ENCODE results near the gene BUD13. TPM values are rescaled to one million over a fixed set of nuclear protein-coding genes. Genes with fewer than 3 reads are reported as not detected.

The BUD13 gene
- polyA plus RNA-seq, 1 experiment = 11.7 TPM

GRCh38 chr11:116786966-116787365 lies 14.2 kb upstream of the BUD13 start:
- Histone ChIP-seq H3K27me3 (ENCODE audit: control insufficient read depth, insufficient read depth, low read length) (no peaks in the 10 kb centered on the region), H3K36me3 (ENCODE audit: control insufficient read depth, insufficient read depth, low read length) (peaks cover 23% of the 10 kb centered on the region), H3K4me3 (ENCODE audit: low read depth, low read length) (peak overlapping the region; percentile 80)
- DNase-seq (ENCODE audit: low read depth) = no peak
- ChIA-PET CTCF (interaction anchor here (0.6 to 9.6 kb wide), 10 partner anchors 9 to 440 kb away, joined by 3 to 165 read pairs (median 4); no protein-coding TSS in a partner anchor), POLR2A (no interaction called here)
- no peak for TF ChIP-seq CTCF (IDR thresholded peaks at IDR 0.05; ENCODE audit: insufficient read depth, low read depth, low read length)

DNA sequence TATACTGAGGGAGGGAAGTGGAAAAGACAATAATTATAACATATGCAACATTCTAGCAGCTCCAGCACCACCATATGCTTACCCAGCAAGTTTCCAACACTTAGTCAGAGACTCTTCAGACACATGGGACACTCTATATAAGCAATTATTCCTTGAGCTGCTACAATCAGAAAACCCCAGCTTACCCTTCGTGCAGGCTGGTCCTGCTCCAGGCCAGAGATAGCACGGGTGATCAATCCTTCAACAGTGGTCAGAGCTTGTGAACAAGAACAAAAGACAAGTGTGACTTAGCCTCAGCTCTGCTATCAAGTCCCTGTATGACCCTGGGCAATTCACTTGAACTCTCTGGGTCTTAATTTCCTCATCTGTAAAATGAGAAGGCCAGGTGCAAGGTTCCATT lies 13.5 kb upstream of the BUD13 start:
- Histone ChIP-seq H3K27me3 (ENCODE audit: control insufficient read depth, insufficient read depth, low read length) (no peaks in the 10 kb centered on the region), H3K36me3 (ENCODE audit: control insufficient read depth, insufficient read depth, low read length) (peaks cover 24% of the 10 kb centered on the region), H3K4me3 (ENCODE audit: low read depth, low read length) (no peak overlapping the region)
- POLR2A ChIA-PET = no interaction called here
- CTCF ChIA-PET = interaction anchor here (0.6 to 9.6 kb wide), 7 partner anchors 10 to 436 kb away, joined by 3 to 165 read pairs (median 5); no protein-coding TSS in a partner anchor
- TF ChIP-seq CTCF (IDR thresholded peaks at IDR 0.05; ENCODE audit: insufficient read depth, low read depth, low read length) = no peak
- no peak for DNase-seq (ENCODE audit: low read depth)

GRCh38 chr11:116782728-116783127 lies 9.9 kb upstream of the BUD13 start:
- CTCF ChIA-PET = interaction anchor here (1.3 to 1.5 kb wide), 2 partner anchors 9 to 323 kb away, joined by 3 to 7 read pairs; partner anchors contain the start of gene APOA5
- DNase-seq (ENCODE audit: low read depth) = no peak
- Histone ChIP-seq H3K27me3 (ENCODE audit: control insufficient read depth, insufficient read depth, low read length) (no peaks in the 10 kb centered on the region), H3K4me3 (ENCODE audit: low read depth, low read length) (no peak overlapping the region), H3K36me3 (ENCODE audit: control insufficient read depth, insufficient read depth, low read length) (peaks cover 36% of the 10 kb centered on the region)
- POLR2A ChIA-PET = no interaction called here
- TF ChIP-seq CTCF (IDR thresholded peaks at IDR 0.05; ENCODE audit: insufficient read depth, low read depth, low read length) = no peak

DNA sequence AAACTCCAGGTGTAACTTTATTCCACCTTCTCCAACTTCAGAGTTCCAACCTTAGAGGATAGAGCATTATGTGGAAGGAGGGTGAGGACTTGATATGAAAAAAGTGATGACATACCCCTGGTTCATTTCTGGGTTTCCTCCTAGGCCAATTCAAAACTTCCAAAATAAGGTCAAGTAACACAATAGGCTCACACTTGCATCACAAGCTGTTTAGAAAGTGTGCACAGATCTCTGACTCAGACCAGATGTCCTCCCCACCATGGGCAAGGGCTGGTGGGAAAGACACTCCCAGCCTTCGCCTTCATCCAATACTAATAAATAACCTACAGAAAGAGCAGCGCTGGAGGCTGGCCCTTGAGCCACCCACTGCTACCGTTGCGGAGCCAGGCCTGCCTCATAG lies 5.8 kb upstream of the BUD13 start:
- DNase-seq (ENCODE audit: low read depth) = no peak
- Histone ChIP-seq H3K36me3 (ENCODE audit: control insufficient read depth, insufficient read depth, low read length) (peaks cover 23% of the 10 kb centered on the region), H3K4me3 (ENCODE audit: low read depth, low read length) (no peak overlapping the region), H3K27me3 (ENCODE audit: control insufficient read depth, insufficient read depth, low read length) (no peaks in the 10 kb centered on the region)
- no peak for TF ChIP-seq CTCF (IDR thresholded peaks at IDR 0.05; ENCODE audit: insufficient read depth, low read depth, low read length)
- ChIA-PET POLR2A (no interaction called here), CTCF (no interaction called here)

GRCh38 chr11:116777056-116777455 lies 4.3 kb upstream of the BUD13 start:
- Histone ChIP-seq H3K36me3 (ENCODE audit: control insufficient read depth, insufficient read depth, low read length) (peaks cover 15% of the 10 kb centered on the region), H3K4me3 (ENCODE audit: low read depth, low read length) (no peak overlapping the region), H3K27me3 (ENCODE audit: control insufficient read depth, insufficient read depth, low read length) (no peaks in the 10 kb centered on the region)
- ChIA-PET CTCF (no interaction called here), POLR2A (no interaction called here)
- TF ChIP-seq CTCF (IDR thresholded peaks at IDR 0.05; ENCODE audit: insufficient read depth, low read depth, low read length) = no peak
- no peak for DNase-seq (ENCODE audit: low read depth)
